ENCODE data around the gene STX17. TPM values are rescaled to one million over a fixed set of nuclear protein-coding genes. Genes with fewer than 3 reads are reported as not detected.

The STX17 gene
- total RNA-seq, 4 donors from 2014 or later, result 6.7 to 363 (median 37.1) TPM

GRCh38 chr9:99885747-99886146 is 20.7 kb upstream of the STX17 start:
- Histone ChIP-seq H3K4me1 (no peaks in the 10 kb centered on the region), H3K27ac (no peak overlapping the region), H3K27me3 (no peaks in the 10 kb centered on the region), H3K36me3 (no peaks in the 10 kb centered on the region), H3K9me3 (no peaks in the 10 kb centered on the region), H3K4me3 (no peak overlapping the region)
- TF ChIP-seq POLR2A (IDR thresholded peaks at IDR 0.05) (no peak), POLR2AphosphoS5 (IDR thresholded peaks at IDR 0.05) (no peak), CTCF (IDR thresholded peaks at IDR 0.05) (no peak), EP300 (IDR thresholded peaks at IDR 0.05; ENCODE audit: low read depth) (no peak)
- WGBS, 2 donors (ENCODE audit: low coverage in 1 of 2), result 50 to 58% methylated on average over 1 of the region's 1 CpG
- intact Hi-C loops (cut with DNase I; ENCODE audit: low total_unique reads), result no loop called here
- no peak for DNase-seq
- in situ Hi-C loops (cut with MboI; ENCODE audit: low pct_ligation_motif_present in 1 of 4, low pct_unique_long_range_greater_than_20kb in 1 of 4, low sequenced_read_pairs in 3 of 4), result no loop called here

GRCh38 chr9:99889120-99889519 is 17.3 kb upstream of the STX17 start:
- no peaks in the 10 kb centered on the region for H3K36me3 ChIP-seq
- intact Hi-C loops (cut with DNase I; ENCODE audit: low total_unique reads), result no loop called here
- no peak for TF ChIP-seq CTCF (IDR thresholded peaks at IDR 0.05)
- TF ChIP-seq EP300 (IDR thresholded peaks at IDR 0.05; ENCODE audit: low read depth), result no peak
- TF ChIP-seq POLR2A (IDR thresholded peaks at IDR 0.05), result no peak
- TF ChIP-seq POLR2AphosphoS5 (IDR thresholded peaks at IDR 0.05), result no peak
- DNase-seq, result no peak
- H3K27ac ChIP-seq, result no peak overlapping the region
- 90% methylated on average over 1 of the region's 1 CpG; no CpG with 5 or more reads in 1 of the 2 donors for WGBS, 2 donors (ENCODE audit: low coverage in 1 of 2)
- in situ Hi-C loops (cut with MboI; ENCODE audit: low pct_ligation_motif_present in 1 of 4, low pct_unique_long_range_greater_than_20kb in 1 of 4, low sequenced_read_pairs in 3 of 4), result no loop called here
- no peak overlapping the region for H3K4me3 ChIP-seq
- H3K4me1 ChIP-seq, result no peaks in the 10 kb centered on the region
- H3K27me3 ChIP-seq, result no peaks in the 10 kb centered on the region
- no peaks in the 10 kb centered on the region for H3K9me3 ChIP-seq

DNA sequence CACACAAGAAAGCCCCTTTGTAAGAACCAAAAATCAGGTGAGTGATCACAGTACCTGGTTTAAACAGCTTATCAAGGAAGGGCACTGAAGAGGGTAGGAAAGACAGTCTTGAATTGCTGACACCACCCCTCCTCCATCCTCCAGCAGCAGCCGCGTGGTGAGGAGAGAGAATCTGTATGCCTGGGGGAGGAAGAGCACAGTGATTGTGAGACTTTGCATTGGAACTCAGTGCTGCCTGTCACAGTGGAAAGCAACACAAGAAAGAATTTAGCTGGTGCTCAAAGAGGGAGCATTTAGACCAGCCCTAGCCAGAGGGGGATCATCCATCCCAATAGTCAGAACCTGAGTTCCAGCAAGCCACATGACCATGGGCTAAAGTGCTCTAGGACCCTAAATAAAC is 11.6 kb upstream of the STX17 start:
- in situ Hi-C loops (cut with MboI; ENCODE audit: low pct_ligation_motif_present in 1 of 4, low pct_unique_long_range_greater_than_20kb in 1 of 4, low sequenced_read_pairs in 3 of 4) (no loop called here), intact Hi-C loops (cut with DNase I; ENCODE audit: low total_unique reads) (no loop called here)
- no peaks in the 10 kb centered on the region for H3K9me3 ChIP-seq
- H3K27me3 ChIP-seq, result no peaks in the 10 kb centered on the region
- no peak overlapping the region for H3K4me3 ChIP-seq
- no peak overlapping the region for H3K27ac ChIP-seq
- H3K36me3 ChIP-seq, result no peaks in the 10 kb centered on the region
- no peaks in the 10 kb centered on the region for H3K4me1 ChIP-seq
- 79% methylated on average over 2 of the region's 2 CpGs; no CpG with 5 or more reads in 1 of the 2 donors for WGBS, 2 donors (ENCODE audit: low coverage in 1 of 2)
- no peak for DNase-seq
- no peak for TF ChIP-seq CTCF (IDR thresholded peaks at IDR 0.05)
- TF ChIP-seq POLR2A (IDR thresholded peaks at IDR 0.05), result no peak
- no peak for TF ChIP-seq EP300 (IDR thresholded peaks at IDR 0.05; ENCODE audit: low read depth)
- TF ChIP-seq POLR2AphosphoS5 (IDR thresholded peaks at IDR 0.05), result no peak

DNA sequence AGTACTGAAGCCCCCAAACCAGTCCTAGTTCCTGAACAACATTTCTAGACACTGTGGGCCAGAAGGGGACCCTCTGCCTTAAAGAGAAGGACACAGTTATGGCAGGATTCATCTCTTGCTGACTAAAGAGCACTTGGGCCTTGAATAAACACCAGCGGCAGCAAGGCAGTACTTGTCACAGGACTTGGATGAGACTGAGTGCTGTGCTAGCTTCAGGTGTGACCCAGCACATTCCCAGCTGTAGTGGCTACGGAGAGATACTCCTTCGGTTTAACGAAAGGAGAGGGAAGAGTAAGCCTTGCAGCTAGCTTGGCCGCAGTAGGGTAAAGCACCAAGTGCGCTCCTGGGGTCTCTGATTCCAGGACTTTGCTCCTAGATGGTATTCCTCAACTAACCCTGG is 10.9 kb upstream of the STX17 start:
- WGBS, 2 donors (ENCODE audit: low coverage in 1 of 2), result 93% methylated on average over 6 of the region's 6 CpGs; no CpG with 5 or more reads in 1 of the 2 donors
- H3K9me3 ChIP-seq, result no peaks in the 10 kb centered on the region
- in situ Hi-C loops (cut with MboI; ENCODE audit: low pct_ligation_motif_present in 1 of 4, low pct_unique_long_range_greater_than_20kb in 1 of 4, low sequenced_read_pairs in 3 of 4), result no loop called here
- no peaks in the 10 kb centered on the region for H3K27me3 ChIP-seq
- no peaks in the 10 kb centered on the region for H3K36me3 ChIP-seq
- intact Hi-C loops (cut with DNase I; ENCODE audit: low total_unique reads), result no loop called here
- TF ChIP-seq CTCF (IDR thresholded peaks at IDR 0.05), result no peak
- no peak for TF ChIP-seq POLR2AphosphoS5 (IDR thresholded peaks at IDR 0.05)
- no peak for TF ChIP-seq EP300 (IDR thresholded peaks at IDR 0.05; ENCODE audit: low read depth)
- no peak for TF ChIP-seq POLR2A (IDR thresholded peaks at IDR 0.05)
- no peaks in the 10 kb centered on the region for H3K4me1 ChIP-seq
- H3K27ac ChIP-seq, result no peak overlapping the region
- H3K4me3 ChIP-seq, result no peak overlapping the region
- DNase-seq, result no peak
